SIG-M5 (cell line): ENCODE data around the gene ATP8B1.

ENCODE experiments used
- DNase-seq: peaks from one replicate; lab custom pipeline; 2025; lab: John Stamatoyannopoulos, UW

ATP8B1 gene

DNA sequence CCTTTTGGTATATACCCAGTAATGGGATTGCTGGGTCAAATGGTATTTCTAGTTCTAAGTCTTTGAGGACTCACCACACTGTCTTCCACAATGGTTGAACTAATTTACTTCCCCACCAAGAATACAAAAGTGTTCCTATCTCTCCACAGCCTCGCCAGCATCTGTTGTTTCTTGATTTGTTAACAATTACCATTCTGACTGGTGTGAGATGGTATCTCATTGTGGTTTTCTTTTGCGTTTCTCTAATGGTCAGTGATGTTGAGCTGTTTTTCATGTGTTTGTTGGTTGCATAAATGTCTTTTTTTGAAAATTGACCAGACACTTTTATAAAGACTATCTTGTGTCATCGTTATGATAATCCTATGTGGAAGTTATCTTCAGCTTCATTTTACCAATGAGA, 16.0 kb upstream of the ATP8B1 start:
- DNase-seq, result no peak

DNA sequence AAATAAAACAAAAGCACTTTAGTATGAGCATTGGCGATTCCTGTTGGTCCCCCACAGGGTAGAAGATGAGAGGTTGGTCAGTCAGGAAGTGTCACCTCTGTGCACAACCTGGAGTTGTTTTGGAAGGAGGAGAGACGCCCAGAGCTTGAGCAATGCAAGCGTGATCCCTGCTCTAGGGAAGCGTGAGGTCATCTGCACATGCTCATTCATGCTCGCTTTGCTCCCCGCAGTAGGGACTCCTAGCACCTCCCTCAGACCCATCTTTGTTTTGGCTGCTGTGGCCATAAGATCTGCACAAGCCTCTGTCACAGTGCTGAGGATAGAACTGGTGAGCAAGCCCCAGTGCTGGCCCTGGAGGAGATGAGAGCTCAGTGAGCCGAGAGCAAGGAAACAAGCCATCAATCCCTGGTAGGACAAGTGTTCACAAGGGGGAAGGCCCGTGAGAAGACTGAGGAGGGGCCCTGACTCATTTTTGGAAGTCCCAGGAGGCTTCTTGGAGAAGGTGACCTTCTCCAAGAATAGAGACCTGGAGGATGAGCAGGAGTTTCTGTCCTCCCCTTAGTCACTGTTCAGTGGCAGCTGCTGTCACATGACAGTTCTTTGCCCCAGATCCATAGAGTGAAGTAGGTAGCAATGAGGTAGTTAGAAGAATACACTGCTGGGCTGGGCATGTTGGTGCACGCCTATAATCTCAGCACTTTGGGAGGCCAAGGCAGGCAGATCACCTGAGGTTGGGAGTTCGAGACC, 13.3 kb upstream of the ATP8B1 start:
- no peak for DNase-seq

- DNase-seq, result no peak
Measured at GRCh38 chr18:57814555-57814954, 11.4 kb upstream of the ATP8B1 start.

DNA sequence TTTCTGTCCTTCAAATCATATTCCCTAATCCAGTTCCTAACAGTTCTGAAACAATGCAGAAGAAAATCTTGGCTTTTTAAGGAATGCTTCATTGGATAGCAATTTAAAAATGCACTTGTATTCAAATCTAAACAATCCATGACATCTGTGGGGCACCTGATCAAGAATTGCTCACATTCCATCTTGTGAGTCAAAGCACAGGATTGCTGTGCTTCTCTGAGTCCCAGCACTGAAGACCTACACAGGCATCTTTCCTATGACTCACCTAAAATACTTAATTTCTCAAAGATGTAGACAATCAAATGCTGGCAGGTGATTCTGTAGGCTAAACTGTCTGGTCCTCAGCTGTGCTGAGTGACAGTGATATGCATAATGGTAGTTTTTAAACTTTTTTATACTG, 10.1 kb upstream of the ATP8B1 start:
- no peak for DNase-seq

DNA sequence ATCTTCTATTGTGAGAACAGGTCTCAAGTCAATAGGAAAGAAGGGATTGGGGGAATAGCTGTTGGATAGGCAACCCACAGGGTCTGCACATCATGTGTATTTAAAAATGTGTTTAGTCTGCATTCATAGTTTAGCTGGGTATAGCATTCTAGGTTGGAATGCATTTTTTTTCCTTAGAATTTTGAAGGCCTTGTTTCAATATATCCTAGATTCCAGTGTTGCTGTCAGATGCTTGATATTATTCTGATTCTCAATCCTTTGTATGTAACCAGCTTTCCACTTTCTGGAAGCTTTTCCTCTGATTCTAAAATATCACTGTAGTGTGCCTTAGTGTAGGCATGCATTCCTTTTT, 9.0 kb upstream of the ATP8B1 start:
- DNase-seq, result no peak

GRCh38 chr18:57811477-57812125, 8.5 kb upstream of the ATP8B1 start:
- no peak for DNase-seq

DNA sequence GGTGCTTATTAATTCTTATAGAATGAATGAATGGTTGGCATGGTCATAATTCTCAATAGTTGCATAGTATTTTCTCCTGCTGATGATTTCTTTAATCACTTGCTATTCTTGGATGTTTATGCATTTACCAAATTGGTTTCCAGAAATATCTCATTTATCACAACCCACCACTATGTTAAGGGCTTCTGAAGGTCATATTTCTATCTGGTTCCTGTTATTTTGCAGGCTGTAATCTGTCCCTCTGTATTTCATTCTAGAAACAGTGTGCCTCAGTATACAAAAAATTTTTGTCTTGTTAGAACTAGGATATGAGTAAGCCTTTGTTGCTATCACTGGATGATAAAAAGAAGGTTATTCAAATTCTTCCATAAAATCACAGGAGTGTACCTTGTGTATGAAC, 6.1 kb upstream of the ATP8B1 start:
- DNase-seq, result no peak

DNA sequence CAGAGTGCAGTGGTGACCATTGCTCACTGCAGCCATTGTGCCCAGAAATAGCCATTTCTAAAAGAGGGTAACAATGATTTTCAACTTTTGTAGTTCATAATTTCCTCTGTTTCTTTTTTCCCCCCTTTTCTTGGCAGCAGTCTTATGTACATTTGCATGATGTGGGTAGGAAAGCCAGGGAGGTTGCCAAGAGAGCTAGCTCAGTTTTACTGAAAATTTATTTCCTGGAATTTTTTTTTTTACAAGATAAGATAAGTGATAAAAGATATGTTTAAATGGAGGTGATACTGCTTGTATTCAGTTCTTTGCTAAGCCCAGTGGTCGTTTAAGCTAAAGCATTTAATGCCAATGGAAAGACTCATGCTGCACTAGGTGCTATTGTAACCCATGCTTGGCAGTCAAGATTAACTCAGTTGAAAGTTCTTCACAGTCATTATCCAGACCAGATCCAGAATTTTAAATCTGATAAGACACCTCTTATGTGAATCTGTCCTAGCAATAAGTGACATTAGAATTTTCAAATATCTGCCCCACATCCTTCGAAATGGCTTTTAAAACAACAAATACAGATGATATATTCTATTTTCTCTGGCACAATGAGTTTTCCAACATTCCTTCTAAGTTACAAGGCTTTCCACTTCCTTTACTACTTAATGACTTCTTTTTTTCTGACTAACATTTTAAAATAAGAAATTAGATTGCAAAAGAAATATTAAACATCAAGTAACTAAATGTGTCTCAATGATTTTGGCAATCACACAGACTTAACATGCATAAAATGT, 4.4 kb upstream of the ATP8B1 start:
- DNase-seq, result no peak

GRCh38 chr18:57806978-57807285, 3.8 kb upstream of the ATP8B1 start:
- DNase-seq, result no peak

DNA sequence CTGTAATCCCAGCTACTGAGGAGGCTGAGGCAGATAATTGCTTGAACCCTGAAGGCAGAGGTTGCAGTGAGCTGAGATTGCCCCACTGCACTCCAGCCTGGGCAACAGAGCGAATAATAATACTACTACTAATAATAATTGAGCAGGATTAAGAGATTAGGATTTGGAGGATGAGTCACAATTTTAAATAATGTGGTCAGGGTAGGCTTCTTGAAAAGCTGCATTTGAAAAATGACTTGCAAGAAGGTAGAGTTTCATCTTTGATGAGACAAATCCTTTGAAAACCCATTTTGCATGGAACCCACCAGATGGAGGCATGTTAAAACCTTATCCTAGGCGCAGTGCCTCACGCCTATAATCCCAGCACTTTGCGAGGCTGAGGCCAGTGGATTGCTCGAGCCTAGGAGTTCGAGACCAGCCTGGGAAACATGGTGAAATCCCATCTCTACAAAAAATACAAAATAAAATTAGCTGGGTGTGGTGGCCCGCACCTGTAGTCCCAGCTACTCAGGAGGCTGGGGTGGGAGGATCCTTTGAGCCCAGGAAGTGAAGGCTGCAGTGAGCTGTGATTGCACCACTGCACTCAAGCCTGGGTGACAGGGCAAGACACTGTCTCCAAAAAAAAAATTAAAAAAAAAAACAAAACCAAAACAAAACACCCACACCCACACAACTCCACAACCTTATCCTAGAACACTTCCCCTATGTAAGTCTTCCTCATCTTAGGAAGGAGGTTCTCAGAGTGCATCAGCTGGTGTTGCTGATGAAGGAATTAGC, 3.3 kb upstream of the ATP8B1 start:
- DNase-seq, result no peak

- DNase-seq, result no peak
Measured at GRCh38 chr18:57805117-57805516, 2.0 kb upstream of the ATP8B1 start.

- DNase-seq, result no peak
Measured at GRCh38 chr18:57804557-57804956, 1.4 kb upstream of the ATP8B1 start.

- DNase-seq, result no peak
Measured at GRCh38 chr18:57802213-57803102, 657 bp downstream of the ATP8B1 start.

DNA sequence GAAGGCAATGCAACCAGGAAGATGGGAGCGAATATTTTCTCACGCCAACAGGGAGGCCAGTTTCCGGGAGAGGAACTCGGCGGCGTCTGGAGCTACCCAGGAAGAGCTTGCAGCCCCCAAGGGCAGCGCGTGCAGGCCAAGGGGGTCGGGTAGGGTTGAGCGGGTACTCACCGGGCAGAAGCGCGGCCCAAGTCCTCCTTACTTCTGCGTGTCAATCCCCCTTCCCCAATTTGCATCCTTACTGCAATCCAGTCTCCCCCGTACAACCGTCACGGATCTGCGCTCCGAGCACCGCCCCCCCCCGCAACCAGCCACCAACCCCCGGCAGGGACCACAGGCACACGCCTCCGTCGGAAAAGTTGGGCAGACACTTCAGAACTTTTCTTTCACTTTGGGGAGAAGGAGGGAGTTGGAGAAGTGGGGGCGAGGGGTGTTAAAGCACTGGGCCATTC, 1.3 kb downstream of the ATP8B1 start:
- DNase-seq, result no peak

GRCh38 chr18:57801325-57801724, 1.8 kb downstream of the ATP8B1 start:
- DNase-seq, result no peak

GRCh38 chr18:57798713-57799373, 4.3 kb downstream of the ATP8B1 start:
- no peak for DNase-seq

DNA sequence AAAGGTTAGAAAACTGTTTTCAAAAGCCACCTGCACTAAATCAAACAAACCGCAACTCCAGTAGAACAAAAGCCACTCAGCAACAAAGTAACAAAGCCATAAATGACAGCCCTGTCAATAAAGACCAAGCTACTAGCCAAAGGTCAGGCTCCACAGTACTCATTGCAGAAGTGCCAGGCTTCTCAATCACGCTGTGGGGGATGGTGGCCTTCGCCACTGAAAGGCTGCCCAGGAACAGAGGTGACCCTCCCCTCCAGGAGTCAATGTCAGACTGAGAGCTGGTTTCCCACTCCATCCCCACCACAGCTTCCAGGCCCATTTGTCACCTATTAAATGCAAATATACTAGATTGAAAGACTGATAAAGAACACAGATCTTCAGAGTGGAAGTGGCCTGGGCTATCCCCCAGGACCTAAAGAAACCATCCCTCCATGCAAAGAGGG, 5.9 kb downstream of the ATP8B1 start:
- DNase-seq, result no peak

- no peak for DNase-seq
Measured at GRCh38 chr18:57794951-57795728, 8.0 kb downstream of the ATP8B1 start.

DNA sequence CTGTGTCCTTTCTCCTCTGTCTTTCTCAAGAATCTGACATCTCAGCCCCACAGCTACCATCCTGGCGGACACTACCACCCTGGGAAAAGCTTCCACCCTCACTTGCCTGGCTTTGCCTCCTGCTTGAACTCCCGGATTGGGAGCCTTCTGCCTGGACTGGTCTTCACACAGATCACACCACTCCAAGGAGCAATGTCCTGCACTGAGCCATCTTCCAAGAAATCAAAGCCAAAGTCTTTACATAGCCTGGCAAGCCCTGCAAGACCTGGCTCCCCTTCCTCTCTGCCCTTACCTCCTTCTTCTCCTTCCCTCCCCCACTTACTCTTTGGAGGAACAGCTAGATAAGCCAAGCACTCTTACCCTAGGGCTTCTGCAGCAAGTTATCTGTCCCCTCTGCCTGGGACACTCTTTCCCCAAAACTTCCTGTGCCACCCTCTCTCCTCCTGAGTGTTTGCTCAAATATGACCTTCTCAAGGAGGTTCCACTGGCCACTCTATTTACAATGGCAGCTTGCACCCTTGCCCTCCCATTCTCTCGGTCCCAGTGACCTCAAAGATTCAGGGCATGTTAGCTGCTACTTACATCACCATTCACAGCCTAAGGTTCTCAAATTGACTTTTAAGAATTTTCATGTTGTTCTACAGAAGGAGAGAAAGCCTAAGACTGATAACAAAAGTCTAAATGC, 9.7 kb downstream of the ATP8B1 start:
- DNase-seq, result no peak
